Natural killer cell (primary cell): Measurements from ENCODE around the gene PDE11A. TPM values are rescaled to one million over a fixed set of nuclear protein-coding genes. Genes with fewer than 3 reads are reported as not detected.

Source experiments
- ATAC-seq, 3 donors: fragments of 150-1000 bp in 2 of 3; fragments of 200-7000 bp in 1 of 3; cut with Tn5 transposase; 1 replicate in 1 of 3; 2 replicates in 2 of 3; pipeline ENCODE4 v1.10.0; 2021; ENCODE audit warnings: mild to moderate bottlenecking in 2 of 3, moderate library complexity in 2 of 3
- DNase-seq, 2 donors: peaks; one replicate each; pipeline versions ENCODE4 v3.0.0 to v3.0.0-alpha.2; 2013 to 2021; ENCODE audit warnings: mixed read lengths in 1 of 2
- H3K27ac ChIP-seq: one replicate; pipeline ENCODE4 v1.5.1; 2013; ENCODE audit warnings: mild to moderate bottlenecking, low read length
- H3K27me3 ChIP-seq: one replicate; pipeline ENCODE4 v1.6.1; 2013; ENCODE audit warnings: low read length; ENCODE audit not compliant: control insufficient read depth, insufficient read depth
- H3K36me3 ChIP-seq: one replicate; pipeline ENCODE4 v1.6.1; 2013; ENCODE audit warnings: low read length; ENCODE audit not compliant: control insufficient read depth, insufficient read depth
- H3K4me1 ChIP-seq: one replicate; pipeline ENCODE4 v1.6.1; 2013; ENCODE audit warnings: low read length; ENCODE audit not compliant: control insufficient read depth, insufficient read depth
- H3K4me3 ChIP-seq: one replicate; pipeline ENCODE4 v1.5.1; 2013; ENCODE audit warnings: low read length
- H3K9me3 ChIP-seq: one replicate; pipeline ENCODE4 v1.6.1; 2013; ENCODE audit warnings: low read length; ENCODE audit not compliant: control insufficient read depth, insufficient read depth
- H3K27ac Mint-ChIP-seq, 2 donors: one replicate each; pipeline ENCODE4 v1.8.0; 2022; ENCODE audit warnings: mild to moderate bottlenecking in 2 of 2, mixed read lengths in 2 of 2, moderate library complexity in 1 of 2
- H3K27me3 Mint-ChIP-seq, 2 donors: one replicate each; pipeline ENCODE4 v1.8.0; 2022; ENCODE audit warnings: low read depth in 2 of 2, mixed read lengths in 2 of 2
- H3K36me3 Mint-ChIP-seq: one replicate; pipeline ENCODE4 v1.8.0; 2022; ENCODE audit warnings: mixed read lengths
- H3K4me1 Mint-ChIP-seq, 2 donors: one replicate each; pipeline ENCODE4 v1.8.0; 2022; ENCODE audit warnings: mixed read lengths in 2 of 2
- H3K4me3 Mint-ChIP-seq: one replicate; pipeline ENCODE4 v1.8.0; 2022; ENCODE audit warnings: mild to moderate bottlenecking, moderate library complexity, mixed read lengths
- H3K9me3 Mint-ChIP-seq, 2 donors: one replicate each; pipeline ENCODE4 v1.8.0; 2022; ENCODE audit warnings: mixed read lengths in 2 of 2
- WGBS: methylation state at CpG from one replicate; pipeline ENCODE4 v1.1.7; 2013; ENCODE audit warnings: missing lambda C conversion rate; ENCODE audit not compliant: insufficient coverage; 5-methylcytosine and 5-hydroxymethylcytosine counted together
- intact Hi-C: fragments of 100-400 bp; cut with micrococcal nuclease; formaldehyde crosslinking; loops from one replicate; pipeline ENCODE4 v1.14.2; 2022
- total RNA-seq, 4 donors: library from RNA; stranded (reverse); fragments of 120-200 nt in 1 of 4; gene quantifications; one replicate each; pipeline versions ENCODE4 v1.2.3 to v1.2.4, GENCODE V29; 2013 to 2022
- TF ChIP-seq, protein P1 (sequence below): fragments of 200-600 bp; IDR thresholded peaks from one replicate; pipeline ENCODE4 v1.8.0; 2022; ENCODE audit warnings: antibody characterized with exemption

Gene PDE11A
- total RNA-seq, 3 donors from 2014 or later (not counting 1 experiment from before 2014, with no cell fraction given) = not detected

DNA sequence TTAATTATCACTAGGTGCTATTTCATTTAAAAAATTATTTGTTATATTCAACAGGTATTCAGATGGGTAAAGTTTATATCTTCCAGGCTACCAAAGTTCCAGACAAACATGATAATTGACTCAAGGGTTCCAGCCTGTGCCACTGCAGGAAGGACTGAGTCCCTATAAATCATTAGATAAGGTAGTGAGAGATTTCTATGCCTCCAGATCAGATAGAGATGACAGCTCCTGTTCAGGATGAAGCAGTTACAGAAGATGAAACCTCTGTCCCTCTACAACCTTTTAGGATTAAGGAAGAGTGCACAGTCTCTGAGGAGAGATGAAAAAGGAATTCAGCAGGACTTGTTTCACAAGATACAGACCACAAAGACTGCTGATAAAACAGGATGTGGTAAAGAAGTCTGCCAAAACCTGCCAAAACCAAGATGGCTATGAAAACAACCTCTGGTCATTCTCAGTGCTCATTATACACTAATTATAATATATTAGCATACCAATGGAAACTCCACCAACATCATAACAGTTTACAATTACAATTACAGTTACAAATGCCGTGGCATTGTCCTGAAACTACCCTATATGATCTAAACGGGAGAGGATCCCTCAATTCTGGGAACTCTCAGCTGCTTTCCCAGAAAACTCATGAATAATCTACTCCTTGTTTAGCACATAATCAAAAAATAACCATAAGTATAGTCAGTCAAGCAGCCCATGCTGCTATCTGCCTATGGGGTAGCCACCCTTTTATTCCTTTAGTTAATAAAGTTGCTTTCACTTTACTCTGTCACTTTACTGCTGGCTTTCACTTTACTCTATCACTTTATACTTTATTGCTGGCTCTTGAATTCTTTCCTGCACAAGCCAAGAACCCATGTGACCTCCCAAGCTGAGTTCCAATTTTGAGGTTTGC, 288.5 kb downstream of the PDE11A start:
- no peaks in the 10 kb centered on the region for H3K9me3 ChIP-seq
- peak overlapping the region; percentile 13 for H3K4me3 ChIP-seq
- H3K27ac Mint-ChIP-seq = peak overlapping the region; percentile 75 to 94
- intact Hi-C loops = no loop called here
- H3K27me3 Mint-ChIP-seq = peaks cover 0 to 2% of the 10 kb centered on the region in 2 donors
- H3K27me3 ChIP-seq = no peaks in the 10 kb centered on the region
- H3K4me1 Mint-ChIP-seq = peaks cover 20 to 38% of the 10 kb centered on the region in 2 donors
- ATAC-seq (peak; percentile 84 to 93 (median 86)), DNase-seq (peak in 1 of 2 donors; percentile 50)
- H3K9me3 Mint-ChIP-seq = peaks cover 2 to 3% of the 10 kb centered on the region in 2 donors
- H3K36me3 ChIP-seq = no peaks in the 10 kb centered on the region
- H3K27ac ChIP-seq = peak overlapping the region; percentile 74
- H3K36me3 Mint-ChIP-seq = no peaks in the 10 kb centered on the region
- 3% methylated on average over 2 of the region's 2 CpGs for WGBS
- H3K4me1 ChIP-seq = peaks cover 12% of the 10 kb centered on the region
- peak overlapping the region; percentile 88 for H3K4me3 Mint-ChIP-seq
- TF ChIP-seq, protein P1, sequence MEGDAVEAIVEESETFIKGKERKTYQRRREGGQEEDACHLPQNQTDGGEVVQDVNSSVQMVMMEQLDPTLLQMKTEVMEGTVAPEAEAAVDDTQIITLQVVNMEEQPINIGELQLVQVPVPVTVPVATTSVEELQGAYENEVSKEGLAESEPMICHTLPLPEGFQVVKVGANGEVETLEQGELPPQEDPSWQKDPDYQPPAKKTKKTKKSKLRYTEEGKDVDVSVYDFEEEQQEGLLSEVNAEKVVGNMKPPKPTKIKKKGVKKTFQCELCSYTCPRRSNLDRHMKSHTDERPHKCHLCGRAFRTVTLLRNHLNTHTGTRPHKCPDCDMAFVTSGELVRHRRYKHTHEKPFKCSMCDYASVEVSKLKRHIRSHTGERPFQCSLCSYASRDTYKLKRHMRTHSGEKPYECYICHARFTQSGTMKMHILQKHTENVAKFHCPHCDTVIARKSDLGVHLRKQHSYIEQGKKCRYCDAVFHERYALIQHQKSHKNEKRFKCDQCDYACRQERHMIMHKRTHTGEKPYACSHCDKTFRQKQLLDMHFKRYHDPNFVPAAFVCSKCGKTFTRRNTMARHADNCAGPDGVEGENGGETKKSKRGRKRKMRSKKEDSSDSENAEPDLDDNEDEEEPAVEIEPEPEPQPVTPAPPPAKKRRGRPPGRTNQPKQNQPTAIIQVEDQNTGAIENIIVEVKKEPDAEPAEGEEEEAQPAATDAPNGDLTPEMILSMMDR = no peak

DNA sequence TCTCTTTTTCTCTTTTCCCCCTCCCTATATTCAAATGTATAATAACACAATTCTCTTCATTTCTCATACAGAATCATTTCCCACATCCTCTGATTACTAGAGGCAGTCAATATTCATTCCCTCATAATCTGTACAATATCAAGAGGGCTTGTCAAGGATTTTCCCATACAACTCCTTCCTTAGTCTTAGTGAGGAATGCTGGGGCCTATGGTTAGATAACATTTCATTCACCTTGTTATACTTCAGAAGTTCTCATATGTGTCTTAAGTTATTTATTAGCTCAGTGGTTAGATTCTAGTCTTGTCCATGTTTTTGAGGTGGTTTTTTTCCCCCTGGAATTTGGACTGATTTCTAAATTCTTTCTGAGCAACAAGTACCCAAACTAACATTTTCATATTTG, 289.5 kb downstream of the PDE11A start:
- no peaks in the 10 kb centered on the region for H3K36me3 Mint-ChIP-seq
- Histone ChIP-seq H3K27me3 (no peaks in the 10 kb centered on the region), H3K4me1 (peaks cover 12% of the 10 kb centered on the region), H3K27ac (no peak overlapping the region), H3K4me3 (no peak overlapping the region), H3K9me3 (no peaks in the 10 kb centered on the region), H3K36me3 (no peaks in the 10 kb centered on the region)
- no peaks in the 10 kb centered on the region for H3K9me3 Mint-ChIP-seq
- H3K4me1 Mint-ChIP-seq = peaks cover 20 to 38% of the 10 kb centered on the region in 2 donors
- H3K27ac Mint-ChIP-seq = peak overlapping the region; percentile 0 to 94
- intact Hi-C loops = no loop called here
- peaks cover 0 to 2% of the 10 kb centered on the region in 2 donors for H3K27me3 Mint-ChIP-seq
- no peak for DNase-seq
- no peak overlapping the region for H3K4me3 Mint-ChIP-seq
- ATAC-seq = no peak
- TF ChIP-seq, protein P1 = no peak

DNA sequence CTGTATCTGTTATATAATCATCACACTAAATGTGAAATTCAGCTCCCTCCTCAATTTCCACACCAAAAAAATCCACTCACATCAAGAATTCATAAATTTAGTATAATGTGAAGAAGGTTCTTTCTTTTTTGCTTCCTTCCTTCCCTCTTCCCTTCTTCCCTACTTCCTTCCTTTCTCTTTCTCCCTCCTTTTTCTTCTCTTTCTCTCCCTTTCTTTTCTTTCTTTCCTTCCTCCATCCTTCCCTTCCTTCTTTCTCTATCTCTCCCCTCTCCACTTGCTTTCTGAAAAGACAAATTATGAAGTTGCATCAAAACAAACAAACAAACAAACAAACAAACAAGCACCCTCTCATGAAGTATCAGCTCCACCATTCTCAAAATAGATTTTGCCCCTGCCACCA, 290.0 kb downstream of the PDE11A start:
- ATAC-seq = no peak

More for the DNA sequence above, 290.0 kb downstream of the PDE11A start:
- Histone ChIP-seq H3K4me3 (no peak overlapping the region), H3K9me3 (no peaks in the 10 kb centered on the region), H3K4me1 (peaks cover 12% of the 10 kb centered on the region), H3K27ac (no peak overlapping the region), H3K36me3 (no peaks in the 10 kb centered on the region), H3K27me3 (no peaks in the 10 kb centered on the region)
- TF ChIP-seq, protein P1 = no peak
- intact Hi-C loops = no loop called here
- peaks cover 0 to 2% of the 10 kb centered on the region in 2 donors for H3K27me3 Mint-ChIP-seq
- H3K9me3 Mint-ChIP-seq = no peaks in the 10 kb centered on the region
- DNase-seq = no peak
- H3K4me1 Mint-ChIP-seq = peaks cover 20 to 38% of the 10 kb centered on the region in 2 donors
- no peaks in the 10 kb centered on the region for H3K36me3 Mint-ChIP-seq
- H3K4me3 Mint-ChIP-seq = no peak overlapping the region
- H3K27ac Mint-ChIP-seq = peak overlapping the region; percentile 0 to 94
